ENCODE measurements around the gene FRMPD4.

GRCh38 chrX:12118134-12118533, 20.1 kb upstream of the FRMPD4 start:
- TF ChIP-seq CTCF (IDR thresholded peaks at IDR 0.05) (no peak), POLR2A (IDR thresholded peaks at IDR 0.05) (no peak)

Measured in lower leg skin (tissue), 3 donors.